ENCODE results near the gene CNTNAP5.

CNTNAP5 gene

GRCh38 chr2:124664363-124664762 is 639.3 kb downstream of the CNTNAP5 start:
- Histone ChIP-seq H3K36me3 (ENCODE audit: insufficient read depth, low read length) (no peaks in the 10 kb centered on the region), H3K4me1 (ENCODE audit: control insufficient read depth, insufficient read depth, low read length, unreplicated experiment) (no peaks in the 10 kb centered on the region), H3K4me3 (ENCODE audit: low read depth, low read length) (no peak overlapping the region), H3K27ac (ENCODE audit: low read depth, low read length) (no peak overlapping the region), H3K79me2 (ENCODE audit: control insufficient read depth, insufficient read depth, low read length, unreplicated experiment) (no peaks in the 10 kb centered on the region), H3K27me3 (ENCODE audit: insufficient read depth, low read length) (no peaks in the 10 kb centered on the region), H2AFZ (ENCODE audit: low read length, unreplicated experiment) (no peak overlapping the region)

GRCh38 chr2:124666976-124667375 is 641.9 kb downstream of the CNTNAP5 start:
- H3K4me1 ChIP-seq (ENCODE audit: control insufficient read depth, insufficient read depth, low read length, unreplicated experiment) = no peaks in the 10 kb centered on the region
- no peak overlapping the region for H2AFZ ChIP-seq (ENCODE audit: low read length, unreplicated experiment)
- no peak overlapping the region for H3K27ac ChIP-seq (ENCODE audit: low read depth, low read length)

GRCh38 chr2:124668161-124668560 is 643.1 kb downstream of the CNTNAP5 start:
- Histone ChIP-seq H3K4me3 (ENCODE audit: low read depth, low read length) (no peak overlapping the region), H3K36me3 (ENCODE audit: insufficient read depth, low read length) (no peaks in the 10 kb centered on the region), H3K79me2 (ENCODE audit: control insufficient read depth, insufficient read depth, low read length, unreplicated experiment) (no peaks in the 10 kb centered on the region), H2AFZ (ENCODE audit: low read length, unreplicated experiment) (no peak overlapping the region), H3K4me1 (ENCODE audit: control insufficient read depth, insufficient read depth, low read length, unreplicated experiment) (no peaks in the 10 kb centered on the region), H3K27me3 (ENCODE audit: insufficient read depth, low read length) (no peaks in the 10 kb centered on the region), H3K27ac (ENCODE audit: low read depth, low read length) (no peak overlapping the region)

More at GRCh38 chr2:124666976-124667375, 641.9 kb downstream of the CNTNAP5 start:
- H3K36me3 ChIP-seq (ENCODE audit: insufficient read depth, low read length) = no peaks in the 10 kb centered on the region
- no peaks in the 10 kb centered on the region for H3K79me2 ChIP-seq (ENCODE audit: control insufficient read depth, insufficient read depth, low read length, unreplicated experiment)
- no peaks in the 10 kb centered on the region for H3K27me3 ChIP-seq (ENCODE audit: insufficient read depth, low read length)
- no peak overlapping the region for H3K4me3 ChIP-seq (ENCODE audit: low read depth, low read length)

- no peaks in the 10 kb centered on the region for H3K79me2 ChIP-seq (ENCODE audit: control insufficient read depth, insufficient read depth, low read length, unreplicated experiment)
- H3K4me3 ChIP-seq (ENCODE audit: low read depth, low read length) = no peak overlapping the region
- no peak overlapping the region for H2AFZ ChIP-seq (ENCODE audit: low read length, unreplicated experiment)
- H3K27ac ChIP-seq (ENCODE audit: low read depth, low read length) = no peak overlapping the region
- no peaks in the 10 kb centered on the region for H3K4me1 ChIP-seq (ENCODE audit: control insufficient read depth, insufficient read depth, low read length, unreplicated experiment)
- H3K36me3 ChIP-seq (ENCODE audit: insufficient read depth, low read length) = no peaks in the 10 kb centered on the region
- no peaks in the 10 kb centered on the region for H3K27me3 ChIP-seq (ENCODE audit: insufficient read depth, low read length)
Observed at GRCh38 chr2:124670187-124670586, 645.1 kb downstream of the CNTNAP5 start.

- H3K27ac ChIP-seq (ENCODE audit: low read depth, low read length) = no peak overlapping the region
Observed at GRCh38 chr2:124678043-124678442, 653.0 kb downstream of the CNTNAP5 start.

GRCh38 chr2:124683536-124684428 is 658.7 kb downstream of the CNTNAP5 start:
- Histone ChIP-seq H3K27me3 (ENCODE audit: insufficient read depth, low read length) (no peaks in the 10 kb centered on the region), H3K79me2 (ENCODE audit: control insufficient read depth, insufficient read depth, low read length, unreplicated experiment) (no peaks in the 10 kb centered on the region), H3K4me1 (ENCODE audit: control insufficient read depth, insufficient read depth, low read length, unreplicated experiment) (no peaks in the 10 kb centered on the region), H3K36me3 (ENCODE audit: insufficient read depth, low read length) (no peaks in the 10 kb centered on the region), H3K27ac (ENCODE audit: low read depth, low read length) (no peak overlapping the region), H2AFZ (ENCODE audit: low read length, unreplicated experiment) (no peak overlapping the region), H3K4me3 (ENCODE audit: low read depth, low read length) (no peak overlapping the region)

More at GRCh38 chr2:124678043-124678442, 653.0 kb downstream of the CNTNAP5 start:
- H3K27me3 ChIP-seq (ENCODE audit: insufficient read depth, low read length) = no peaks in the 10 kb centered on the region
- H3K4me1 ChIP-seq (ENCODE audit: control insufficient read depth, insufficient read depth, low read length, unreplicated experiment) = no peaks in the 10 kb centered on the region
- H3K4me3 ChIP-seq (ENCODE audit: low read depth, low read length) = no peak overlapping the region
- H2AFZ ChIP-seq (ENCODE audit: low read length, unreplicated experiment) = no peak overlapping the region
- H3K79me2 ChIP-seq (ENCODE audit: control insufficient read depth, insufficient read depth, low read length, unreplicated experiment) = no peaks in the 10 kb centered on the region
- H3K36me3 ChIP-seq (ENCODE audit: insufficient read depth, low read length) = no peaks in the 10 kb centered on the region

- Histone ChIP-seq H3K4me3 (ENCODE audit: low read depth, low read length) (no peak overlapping the region), H3K27me3 (ENCODE audit: insufficient read depth, low read length) (no peaks in the 10 kb centered on the region), H3K4me1 (ENCODE audit: control insufficient read depth, insufficient read depth, low read length, unreplicated experiment) (no peaks in the 10 kb centered on the region), H2AFZ (ENCODE audit: low read length, unreplicated experiment) (no peak overlapping the region), H3K27ac (ENCODE audit: low read depth, low read length) (no peak overlapping the region), H3K36me3 (ENCODE audit: insufficient read depth, low read length) (no peaks in the 10 kb centered on the region), H3K79me2 (ENCODE audit: control insufficient read depth, insufficient read depth, low read length, unreplicated experiment) (no peaks in the 10 kb centered on the region)
Observed at GRCh38 chr2:124689348-124689747, 664.3 kb downstream of the CNTNAP5 start.

- Histone ChIP-seq H3K79me2 (ENCODE audit: control insufficient read depth, insufficient read depth, low read length, unreplicated experiment) (no peaks in the 10 kb centered on the region), H3K27ac (ENCODE audit: low read depth, low read length) (no peak overlapping the region), H3K36me3 (ENCODE audit: insufficient read depth, low read length) (no peaks in the 10 kb centered on the region), H3K4me1 (ENCODE audit: control insufficient read depth, insufficient read depth, low read length, unreplicated experiment) (no peaks in the 10 kb centered on the region), H3K4me3 (ENCODE audit: low read depth, low read length) (no peak overlapping the region), H2AFZ (ENCODE audit: low read length, unreplicated experiment) (no peak overlapping the region), H3K27me3 (ENCODE audit: insufficient read depth, low read length) (no peaks in the 10 kb centered on the region)
Observed at GRCh38 chr2:124692216-124692615, 667.1 kb downstream of the CNTNAP5 start.

- no peaks in the 10 kb centered on the region for H3K27me3 ChIP-seq (ENCODE audit: insufficient read depth, low read length)
Observed at GRCh38 chr2:124692707-124693106, 667.6 kb downstream of the CNTNAP5 start.

GRCh38 chr2:124693156-124693555 is 668.1 kb downstream of the CNTNAP5 start:
- Histone ChIP-seq H3K36me3 (ENCODE audit: insufficient read depth, low read length) (no peaks in the 10 kb centered on the region), H3K27ac (ENCODE audit: low read depth, low read length) (no peak overlapping the region), H3K4me3 (ENCODE audit: low read depth, low read length) (no peak overlapping the region), H3K4me1 (ENCODE audit: control insufficient read depth, insufficient read depth, low read length, unreplicated experiment) (no peaks in the 10 kb centered on the region), H2AFZ (ENCODE audit: low read length, unreplicated experiment) (no peak overlapping the region), H3K79me2 (ENCODE audit: control insufficient read depth, insufficient read depth, low read length, unreplicated experiment) (no peaks in the 10 kb centered on the region), H3K27me3 (ENCODE audit: insufficient read depth, low read length) (no peaks in the 10 kb centered on the region)

More at GRCh38 chr2:124692707-124693106, 667.6 kb downstream of the CNTNAP5 start:
- Histone ChIP-seq H3K27ac (ENCODE audit: low read depth, low read length) (no peak overlapping the region), H3K4me1 (ENCODE audit: control insufficient read depth, insufficient read depth, low read length, unreplicated experiment) (no peaks in the 10 kb centered on the region), H3K79me2 (ENCODE audit: control insufficient read depth, insufficient read depth, low read length, unreplicated experiment) (no peaks in the 10 kb centered on the region), H3K4me3 (ENCODE audit: low read depth, low read length) (no peak overlapping the region), H3K36me3 (ENCODE audit: insufficient read depth, low read length) (no peaks in the 10 kb centered on the region), H2AFZ (ENCODE audit: low read length, unreplicated experiment) (no peak overlapping the region)

GRCh38 chr2:124698979-124699565 is 674.0 kb downstream of the CNTNAP5 start:
- no peaks in the 10 kb centered on the region for H3K36me3 ChIP-seq (ENCODE audit: insufficient read depth, low read length)
- no peak overlapping the region for H3K27ac ChIP-seq (ENCODE audit: low read depth, low read length)
- H3K27me3 ChIP-seq (ENCODE audit: insufficient read depth, low read length) = no peaks in the 10 kb centered on the region
- H2AFZ ChIP-seq (ENCODE audit: low read length, unreplicated experiment) = no peak overlapping the region
- no peak overlapping the region for H3K4me3 ChIP-seq (ENCODE audit: low read depth, low read length)
- H3K4me1 ChIP-seq (ENCODE audit: control insufficient read depth, insufficient read depth, low read length, unreplicated experiment) = no peaks in the 10 kb centered on the region
- no peaks in the 10 kb centered on the region for H3K79me2 ChIP-seq (ENCODE audit: control insufficient read depth, insufficient read depth, low read length, unreplicated experiment)
